A549 (cell line): ENCODE results near the gene RBM39. TPM values are rescaled to one million over a fixed set of nuclear protein-coding genes. Genes with fewer than 3 reads are reported as not detected.

Experiments
- ATAC-seq, 2 experiments: fragments of 200-7000 bp in 1 of 2; fragments of >200 bp in 1 of 2; cut with Nextera tagmentation in 1 of 2; cut with Tn5 transposase in 1 of 2; 3 replicates each; pipeline versions ENCODE4 v1.8.0 to v1.9.1; 2018 to 2020; ENCODE audit warnings: mild to moderate bottlenecking in 1 of 2, moderate library complexity in 1 of 2
- CTCF ChIA-PET: fragments of 300-600 bp; sonication (Branson Sonifier 250); formaldehyde crosslinking; extraction: SDS; loops from one replicate; lab custom pipeline; 2021; ENCODE audit warnings: antibody characterized with exemption, inconsistent platforms; lab: Yijun Ruan, JAX
- POLR2A ChIA-PET: fragments of 350-600 bp; formaldehyde crosslinking; extraction: SDS; loops from one replicate; lab custom pipeline; 2021; ENCODE audit warnings: antibody characterized with exemption, inconsistent platforms; lab: Yijun Ruan, JAX
- DNase-seq, 2 experiments: peaks; one replicate each; pipeline versions ENCODE4 v3.0.0 to v3.0.0-alpha.2; 2011 to 2016; ENCODE audit warnings: low read depth in 1 of 2, low spot score in 1 of 2
- FAIRE-seq: peaks from 2 replicates; lab custom pipeline; 2011; peaks lifted over from hg19 to GRCh38; lab: Jason Lieb, UNC
- H3K27ac ChIP-seq, 2 experiments: fragments of >200 bp; sonication (Bioruptor Twin); formaldehyde crosslinking; 3 replicates each; pipeline ENCODE4 v1.5.1; 2016 to 2017
- H3K4me1 ChIP-seq: fragments of >200 bp; sonication (Bioruptor Twin); formaldehyde crosslinking; 3 replicates; pipeline ENCODE4 v1.6.1; 2016
- H3K4me2 ChIP-seq: fragments of >200 bp; sonication (Bioruptor Twin); formaldehyde crosslinking; 3 replicates; pipeline ENCODE4 v1.6.1; 2016
- H3K4me3 ChIP-seq: fragments of >200 bp; sonication (Bioruptor Twin); formaldehyde crosslinking; 3 replicates; pipeline ENCODE4 v1.5.1; 2016
- H3K9me3 ChIP-seq: fragments of >200 bp; sonication (Bioruptor Twin); formaldehyde crosslinking; 3 replicates; pipeline ENCODE4 v1.6.1; 2016
- BCL3 ChIP-seq: fragments of >200 bp; sonication (Bioruptor Twin); formaldehyde crosslinking; IDR thresholded peaks from 3 replicates; pipeline ENCODE4 v1.6.1; 2016
- CEBPB ChIP-seq, 2 experiments: fragments of >200 bp in 1 of 2; sonication (Bioruptor Twin) in 1 of 2; formaldehyde crosslinking in 1 of 2; IDR thresholded peaks; 2 replicates each; pipeline ENCODE4 v1.6.1; 2012 to 2016
- CHD2 ChIP-seq: fragments of 150-350 bp; IDR thresholded peaks from 2 replicates; pipeline ENCODE4 v1.6.1; 2014; ENCODE audit warnings: low read length; ENCODE audit not compliant: partially characterized antibody
- EHF ChIP-seq: fragments of 250-450 bp; sonication (Bioruptor Pico); IDR thresholded peaks from 2 replicates; pipeline ENCODE4 v1.5.0; 2020; ENCODE audit warnings: mild to moderate bottlenecking
- ELK1 ChIP-seq: fragments of 150-350 bp; IDR thresholded peaks from 2 replicates; pipeline ENCODE4 v1.6.1; 2014; ENCODE audit warnings: low read depth, mild to moderate bottlenecking, low read length
- FOSB ChIP-seq: fragments of 250-450 bp; sonication (Bioruptor Pico); IDR thresholded peaks from 2 replicates; pipeline ENCODE4 v1.5.0; 2020; ENCODE audit warnings: mild to moderate bottlenecking, moderate library complexity
- FOSL2 ChIP-seq, 2 experiments: fragments of 450-650 bp in 1 of 2; fragments of >200 bp in 1 of 2; sonication (Bioruptor Twin) in 1 of 2; formaldehyde crosslinking; IDR thresholded peaks; 2 replicates each; pipeline versions ENCODE4 v1.5.0 to v1.6.1; 2016 to 2020; ENCODE audit warnings: mild to moderate bottlenecking in 1 of 2, moderate library complexity in 1 of 2
- GATA3 ChIP-seq: IDR thresholded peaks from 2 replicates; pipeline ENCODE4 v1.6.1; 2012; ENCODE audit warnings: borderline replicate concordance
- HOXB13 ChIP-seq: fragments of 250-450 bp; sonication (Bioruptor Pico); IDR thresholded peaks from 2 replicates; pipeline ENCODE4 v1.5.0; 2020; ENCODE audit warnings: low read depth, mild to moderate bottlenecking, moderate library complexity
- JUN ChIP-seq, 2 experiments: fragments of >200 bp; sonication (Bioruptor Twin); formaldehyde crosslinking; IDR thresholded peaks; 2 replicates in 1 of 2; 3 replicates in 1 of 2; pipeline ENCODE4 v1.6.1; 2016 to 2017
- KDM5A ChIP-seq: fragments of 200-600 bp; sonication (generic); IDR thresholded peaks from 2 replicates; pipeline ENCODE4 v1.6.1; 2016; ENCODE audit warnings: antibody characterized with exemption, mild to moderate bottlenecking
- MAFK ChIP-seq: fragments of 450-650 bp; IDR thresholded peaks from 2 replicates; pipeline ENCODE4 v1.6.1; 2014; ENCODE audit not compliant: partially characterized antibody
- MAX ChIP-seq: IDR thresholded peaks from 2 replicates; pipeline ENCODE4 v1.6.1; 2012
- MYC ChIP-seq: IDR thresholded peaks from 2 replicates; pipeline ENCODE4 v1.6.1; 2012; ENCODE audit warnings: mild to moderate bottlenecking, inconsistent platforms, low read length, improper control_type of control experiment, borderline replicate concordance
- NPAS2 ChIP-seq: fragments of 250-450 bp; sonication (Bioruptor Pico); IDR thresholded peaks from 2 replicates; pipeline ENCODE4 v1.8.0; 2022; ENCODE audit warnings: mild to moderate bottlenecking, moderate library complexity, borderline replicate concordance
- PBX3 ChIP-seq: IDR thresholded peaks from 2 replicates; pipeline ENCODE4 v1.6.1; 2012
- PHF8 ChIP-seq: fragments of 200-600 bp; sonication (generic); IDR thresholded peaks from 2 replicates; pipeline ENCODE4 v1.6.1; 2016; ENCODE audit warnings: low read depth, mild to moderate bottlenecking, antibody characterized with exemption, moderate library complexity, borderline replicate concordance
- POLR2A ChIP-seq: IDR thresholded peaks from 2 replicates; pipeline ENCODE4 v1.6.1; 2012; ENCODE audit warnings: mild to moderate bottlenecking, low read length
- RARB ChIP-seq: fragments of 250-450 bp; sonication (Bioruptor Pico); IDR thresholded peaks from 2 replicates; pipeline ENCODE4 v1.8.0; 2021; ENCODE audit warnings: mild to moderate bottlenecking, moderate library complexity
- REST ChIP-seq: fragments of 200-600 bp; sonication (generic); IDR thresholded peaks from 2 replicates; pipeline ENCODE4 v1.6.1; 2016; ENCODE audit warnings: antibody characterized with exemption, mild to moderate bottlenecking, moderate library complexity
- RFX5 ChIP-seq: fragments of 450-650 bp; IDR thresholded peaks from 2 replicates; pipeline ENCODE4 v1.7.1; 2014; ENCODE audit warnings: antibody characterized with exemption, mild to moderate bottlenecking, moderate library complexity
- SREBF2 ChIP-seq: fragments of 450-650 bp; IDR thresholded peaks from 2 replicates; pipeline ENCODE4 v1.6.1; 2014; ENCODE audit warnings: mild to moderate bottlenecking, moderate library complexity
- TP53 ChIP-seq: fragments of 250-450 bp; sonication (Bioruptor Pico); IDR thresholded peaks from 2 replicates; pipeline ENCODE4 v1.5.0; 2021; ENCODE audit warnings: mild to moderate bottlenecking, moderate library complexity
- USF2 ChIP-seq: fragments of 450-650 bp; IDR thresholded peaks from 2 replicates; pipeline ENCODE4 v1.6.1; 2014; ENCODE audit warnings: antibody characterized with exemption
- WGBS: methylation state at CpG from one replicate; pipeline ENCODE4 v1.1.6; 2017; ENCODE audit errors: missing lambda C conversion rate; 5-methylcytosine and 5-hydroxymethylcytosine counted together
- polyA plus RNA-seq, 4 experiments: library from polyadenylated mRNA; depleted of rRNA in 3 of 4; stranded (reverse); fragments of >200 nt; fragmentation: RNase III in 1 of 4; extraction: RNeasy Plus Mini Kit Qiagen cat#74134 plus additional on column Dnase treatment in 1 of 4; gene quantifications; 2 replicates in 3 of 4; 3 replicates in 1 of 4; pipeline ENCODE4 v1.2.3, GENCODE V29; 2011 to 2017

The RBM39 gene
- polyA plus RNA-seq, 2 of the 4 experiments (the other 2 are of a cell fraction), result 127 to 212 TPM

- CTCF ChIA-PET, result interaction anchor here (0.6 to 1.6 kb wide), 7 partner anchors 20 to 1146 kb away, joined by 3 to 6 read pairs (median 4); no protein-coding TSS in a partner anchor
Measured at GRCh38 chr20:35665949-35666288, 76.1 kb downstream of the RBM39 start.

GRCh38 chr20:35664466-35665206 lies 77.4 kb downstream of the RBM39 start, which contains the start of the genes CPNE1 and RBM12:
Gene CPNE1 (minus strand): TSS chr20:35664900. CDS start chr20:35632923, 31,977 bp downstream.
Gene RBM12 (minus strand): TSS chr20:35664900. CDS start chr20:35655322, 9,578 bp downstream.
- peaks cover 31% of the 10 kb centered on the region for H3K4me1 ChIP-seq
- H3K4me3 ChIP-seq, result peak within 1 kb of the TSS; percentile 91
- FAIRE-seq (no peak), ATAC-seq (peak; percentile 93 to 95), DNase-seq (peak; percentile 95 to 98)
- H3K4me2 ChIP-seq, result peak within 1 kb of the TSS; percentile 97
- H3K27ac ChIP-seq, result peak within 1 kb of the TSS; percentile 94 to 99
- CTCF ChIA-PET, result interaction anchor here (1.2 to 1.7 kb wide), 6 partner anchors 20 to 290 kb away, joined by 3 to 5 read pairs (median 4); partner anchors contain the start of gene SCAND1
- 4% methylated on average over 16 of the region's 61 CpGs for WGBS
- H3K9me3 ChIP-seq, result no peaks in the 10 kb centered on the region
- POLR2A ChIA-PET, result interaction anchor here (0.6 to 4.0 kb wide), 9 partner anchors 10 to 220 kb away, joined by 3 to 51 read pairs (median 4); partner anchors contain the start of genes NFS1, PHF20, RBM39 and ROMO1
- TF ChIP-seq RFX5 (no peak), MAFK (peak; percentile 51), GATA3 (peak; percentile 26; the same call in 1 of the 2 replicates), MAX (peak; percentile 89), BCL3 (peak; percentile 81; the same call in 1 of the 3 replicates), TP53 (CRISPR knock-in tag) (peak; percentile 85), FOSL2 (IDR thresholded peaks at IDR 0.05) (no peak), FOSL2 (CRISPR knock-in tag; IDR thresholded peaks at IDR 0.05) (0 out of 2 replicates have a peak, but pooled peaks have one; percentile 2), FOSB (CRISPR knock-in tag) (peak; percentile 44; the same call in 1 of the 2 replicates), SREBF2 (no peak), CHD2 (no peak), RARB (CRISPR knock-in tag) (peak; percentile 3; the same call in 1 of the 2 replicates), MYC (peak; percentile 73), USF2 (no peak), PHF8 (peak; percentile 96), EHF (CRISPR knock-in tag) (no peak; the same call in 1 of the 2 replicates), PBX3 (peak; percentile 53; the same call in 1 of the 2 replicates), HOXB13 (0 out of 2 replicates have a peak, but pooled peaks have one; percentile 48), POLR2A (peak; percentile 92), CEBPB (IDR thresholded peaks at IDR 0.05) (no peak), REST (peak; percentile 19; the same call in 1 of the 2 replicates), JUN (IDR thresholded peaks at IDR 0.05) (peak; percentile 89 to 98), NPAS2 (CRISPR knock-in tag) (no peak)

More at GRCh38 chr20:35665949-35666288, 76.1 kb downstream of the RBM39 start:
- no peak for DNase-seq
- no peak overlapping the region for H3K4me2 ChIP-seq
- 0 out of 6 replicates have a peak overlapping the region, but pooled peaks of 1 of the 2 experiments have one; percentile 94 for H3K27ac ChIP-seq
- H3K9me3 ChIP-seq, result no peaks in the 10 kb centered on the region
- H3K4me3 ChIP-seq, result no peak overlapping the region
- whole genome bisulfite sequencing, result 98% methylated on average over 17 of the region's 17 CpGs
- POLR2A ChIA-PET, result interaction anchor here (0.7 to 4.0 kb wide), 2 partner anchors 48 to 199 kb away, joined by 4 to 51 read pairs; no protein-coding TSS in a partner anchor
- ATAC-seq, result no peak
- TF ChIP-seq MAFK (no peak), KDM5A (no peak), ELK1 (no peak)
- FAIRE-seq, result no peak
- peaks cover 22% of the 10 kb centered on the region for H3K4me1 ChIP-seq
